ENCODE results near the gene TRIP13.
"Not testable (repeated sequence)": the region's sequence is repeated elsewhere in the genome, so short reads cannot be mapped to it uniquely, and the experiment has no call there.

The TRIP13 gene

GRCh38 chr5:872301-872700 is 20.4 kb upstream of the TRIP13 start:
- no peak for DNase-seq (ENCODE audit: low read depth, low spot score)

DNA sequence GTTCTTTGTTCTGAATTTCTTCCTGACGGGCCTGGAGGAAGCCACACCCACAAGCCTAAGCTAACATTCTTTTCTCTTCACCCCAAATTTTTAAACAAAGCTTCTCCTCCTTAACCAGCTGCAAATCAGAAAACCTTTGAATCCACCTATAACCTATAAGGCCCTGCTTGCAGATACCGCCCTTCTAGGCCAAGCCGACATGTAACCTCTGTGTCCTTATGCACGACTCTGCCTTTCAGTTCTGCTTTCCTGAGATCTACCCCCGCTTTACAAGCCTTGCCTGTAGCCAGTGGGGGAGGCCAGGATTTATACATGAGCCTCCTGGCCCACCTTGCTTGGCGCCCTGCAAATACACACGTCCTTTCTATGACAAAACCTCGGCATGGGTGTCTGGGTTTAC is 19.4 kb upstream of the TRIP13 start:
- DNase-seq (ENCODE audit: low read depth, low spot score), result no peak

DNA sequence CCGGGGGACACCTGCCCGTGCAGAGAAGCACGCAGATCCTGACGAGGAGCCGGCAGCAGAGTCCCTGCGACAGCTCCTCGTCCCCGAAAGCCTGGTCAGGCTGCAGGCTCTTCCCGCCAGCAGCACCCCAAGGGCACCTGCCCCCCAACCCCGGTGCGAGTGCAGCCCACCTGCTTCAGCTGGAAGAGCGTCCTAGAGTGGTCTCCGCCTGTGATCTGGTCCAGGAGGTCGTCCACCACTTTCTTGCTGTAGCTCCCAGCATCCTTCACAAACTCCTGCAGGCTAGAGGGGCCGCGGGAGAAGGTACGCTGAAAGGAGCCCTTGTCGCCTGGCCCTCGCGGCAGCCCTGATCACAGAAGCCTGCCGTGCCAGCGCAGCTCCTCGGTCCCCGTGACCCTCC is 16.8 kb upstream of the TRIP13 start:
- no peak for DNase-seq (ENCODE audit: low read depth, low spot score)

- no peak for DNase-seq (ENCODE audit: low read depth, low spot score)
Observed at GRCh38 chr5:876398-877365, 16.0 kb upstream of the TRIP13 start.

- DNase-seq (ENCODE audit: low read depth, low spot score), result no peak
Observed at GRCh38 chr5:878125-878524, 14.6 kb upstream of the TRIP13 start.

DNA sequence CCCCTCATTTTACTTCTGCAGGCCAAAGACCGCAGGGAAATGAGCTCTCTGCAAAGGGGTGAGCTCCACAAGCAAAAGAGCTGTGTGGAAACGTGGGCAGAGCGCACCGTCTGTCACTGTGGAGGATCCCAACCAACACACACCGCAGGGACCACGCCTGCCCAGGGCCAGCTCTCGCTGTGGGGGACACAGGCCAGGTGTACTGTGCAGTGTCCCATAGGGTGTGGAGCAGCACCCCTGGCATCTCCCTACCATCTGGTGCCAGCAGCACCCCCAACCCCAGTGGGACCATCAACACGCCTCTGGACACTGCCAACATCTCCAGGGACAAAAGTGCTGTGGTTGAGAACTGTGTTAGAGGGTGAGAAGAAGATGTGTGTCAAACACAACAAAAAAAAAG is 14.0 kb upstream of the TRIP13 start:
- not testable (repeated sequence) for DNase-seq (ENCODE audit: low read depth, low spot score)

DNA sequence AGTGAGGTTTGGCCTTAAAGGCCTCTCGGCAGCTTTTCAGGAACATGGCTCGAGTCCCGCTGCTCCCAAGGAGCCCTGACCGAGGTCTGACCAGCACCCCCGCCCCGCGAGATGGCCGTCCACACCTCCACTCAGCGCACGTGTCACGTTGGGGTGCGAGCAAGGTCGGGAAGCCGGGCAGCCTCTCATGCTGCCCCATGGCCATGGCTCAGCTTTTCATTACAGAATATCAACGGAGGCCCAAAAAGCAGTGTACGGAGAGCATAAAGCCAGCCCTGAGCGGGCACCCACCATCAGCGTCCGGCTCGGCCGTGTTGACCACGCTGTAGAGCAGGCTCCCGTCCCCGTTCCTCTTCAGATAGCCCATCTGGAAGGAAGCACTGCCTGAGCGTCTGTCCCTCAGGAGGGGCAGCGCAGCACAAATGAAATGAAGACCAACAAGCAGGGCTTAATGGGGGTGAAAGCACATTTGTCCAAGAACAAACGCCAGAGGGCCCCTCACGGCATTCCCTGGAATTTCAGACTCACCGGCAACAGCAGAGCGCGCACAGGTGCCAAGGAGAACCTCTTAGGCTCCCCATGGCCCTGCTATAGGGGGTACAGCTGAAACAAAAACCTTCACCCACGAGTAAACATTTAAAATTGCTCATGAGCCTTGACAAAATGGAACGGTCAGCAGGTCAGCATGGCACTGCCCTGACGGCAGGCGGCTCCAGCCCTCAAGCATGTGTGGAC is 11.7 kb upstream of the TRIP13 start:
- no peak for DNase-seq (ENCODE audit: low read depth, low spot score)

- DNase-seq (ENCODE audit: low read depth, low spot score), result no peak
Observed at GRCh38 chr5:881551-881935, 11.1 kb upstream of the TRIP13 start.

GRCh38 chr5:882253-883183 is 10.2 kb upstream of the TRIP13 start:
- no peak for DNase-seq (ENCODE audit: low read depth, low spot score)

GRCh38 chr5:883475-884181 is 9.1 kb upstream of the TRIP13 start:
- no peak for DNase-seq (ENCODE audit: low read depth, low spot score)

- no peak for DNase-seq (ENCODE audit: low read depth, low spot score)
Observed at GRCh38 chr5:884345-885126, 8.1 kb upstream of the TRIP13 start.

- DNase-seq (ENCODE audit: low read depth, low spot score), result no peak
Observed at GRCh38 chr5:885127-885442, 7.6 kb upstream of the TRIP13 start.

GRCh38 chr5:885529-885928 is 7.2 kb upstream of the TRIP13 start:
- DNase-seq (ENCODE audit: low read depth, low spot score), result no peak

GRCh38 chr5:886036-886435 is 6.6 kb upstream of the TRIP13 start:
- no peak for DNase-seq (ENCODE audit: low read depth, low spot score)

- no peak for DNase-seq (ENCODE audit: low read depth, low spot score)
Observed at GRCh38 chr5:886716-887325, 5.9 kb upstream of the TRIP13 start.

- DNase-seq (ENCODE audit: low read depth, low spot score), result no peak
Observed at GRCh38 chr5:887947-888637, 4.6 kb upstream of the TRIP13 start.

GRCh38 chr5:888638-889035 is 4.0 kb upstream of the TRIP13 start:
- no peak for DNase-seq (ENCODE audit: low read depth, low spot score)

DNA sequence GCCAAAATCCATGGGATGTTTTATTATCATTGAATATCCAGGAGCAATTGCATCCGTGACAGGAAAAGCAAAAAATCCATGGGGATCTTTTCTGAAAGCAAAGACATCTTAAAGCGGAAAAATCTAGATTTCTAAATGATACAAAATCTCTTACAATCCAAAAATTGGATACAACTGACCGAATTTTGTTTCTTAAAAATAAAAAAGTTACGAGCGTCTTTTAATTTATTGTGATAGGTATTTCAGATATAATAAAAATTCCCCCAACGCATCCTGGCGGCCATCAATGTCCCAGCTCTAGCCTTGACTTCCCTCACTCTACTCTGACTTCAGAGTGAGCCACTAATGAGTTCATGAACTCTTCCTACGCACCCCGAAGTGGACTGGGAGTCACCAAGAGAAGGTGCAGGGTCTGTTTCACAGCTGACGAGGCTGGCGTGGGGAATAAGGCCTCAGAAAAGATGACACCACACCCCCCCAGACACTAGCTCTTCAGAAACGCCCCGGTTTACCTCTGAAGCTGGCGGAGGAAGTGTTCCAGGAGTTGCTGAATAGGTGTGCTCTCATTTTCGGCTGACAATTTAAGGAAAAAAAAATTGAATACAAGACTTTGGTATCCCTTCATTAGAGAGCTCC is 3.5 kb upstream of the TRIP13 start:
- no peak for DNase-seq (ENCODE audit: low read depth, low spot score)

Measured in activated CD4-positive, CD25-positive, alpha-beta regulatory T cell treated with anti-CD3 and anti-CD28 coated beads, Interleukin-2, amount 50 U/mL, for 16 hours (primary cell).